HepG2 (cell line): ENCODE data around the gene CARMIL3. TPM values are rescaled to one million over a fixed set of nuclear protein-coding genes. Genes with fewer than 3 reads are reported as not detected.

Source experiments
- ADNP ChIP-seq: sonication (generic); formaldehyde crosslinking; IDR thresholded peaks from 2 replicates; pipeline ENCODE4 v1.4.0; 2020; ENCODE audit warnings: missing genetic modification reagents
- ARNT2 ChIP-seq: sonication (generic); formaldehyde crosslinking; IDR thresholded peaks from 2 replicates; pipeline ENCODE4 v1.8.0; 2022; ENCODE audit warnings: mild to moderate bottlenecking, low read depth, missing genetic modification reagents, moderate library complexity
- ASH2L ChIP-seq: fragments of 300-600, 200-600 bp; sonication (generic); IDR thresholded peaks from 2 replicates; pipeline ENCODE4 v1.7.0; 2017; ENCODE audit warnings: low read depth, mild to moderate bottlenecking, moderate library complexity, mixed read lengths, low read length; ENCODE audit not compliant: insufficient read length
- E2F2 ChIP-seq: sonication (generic); formaldehyde crosslinking; IDR thresholded peaks from 2 replicates; pipeline ENCODE4 v1.4.0; 2020; ENCODE audit warnings: missing genetic modification reagents, borderline replicate concordance
- EHMT2 ChIP-seq: fragments of 200-600 bp; sonication (generic); IDR thresholded peaks from 2 replicates; pipeline ENCODE4 v1.7.0; 2017; ENCODE audit warnings: antibody characterized with exemption, low read depth, low read length, borderline replicate concordance
- ELF4 ChIP-seq: sonication (generic); formaldehyde crosslinking; IDR thresholded peaks from 2 replicates; pipeline ENCODE4 v1.5.0; 2020; ENCODE audit warnings: missing genetic modification reagents, mild to moderate bottlenecking, moderate library complexity, borderline replicate concordance
- GABPA ChIP-seq, 2 experiments: IDR thresholded peaks; 2 replicates each; pipeline ENCODE4 v1.6.1; 2011 to 2016; ENCODE audit warnings: low read depth in 2 of 2, low read length in 1 of 2, missing biosample characterization in 1 of 2, missing genetic modification characterization in 1 of 2
- HOXA3 ChIP-seq: sonication (generic); formaldehyde crosslinking; IDR thresholded peaks from 2 replicates; pipeline ENCODE4 v1.5.0; 2020; ENCODE audit warnings: missing genetic modification reagents
- HOXA7 ChIP-seq: sonication (generic); formaldehyde crosslinking; IDR thresholded peaks from 2 replicates; pipeline ENCODE4 v1.8.1; 2022; ENCODE audit warnings: mild to moderate bottlenecking, missing genetic modification reagents, moderate library complexity
- JDP2 ChIP-seq: sonication (generic); formaldehyde crosslinking; IDR thresholded peaks from 2 replicates; pipeline ENCODE4 v1.8.1; 2022; ENCODE audit warnings: missing genetic modification reagents, borderline replicate concordance
- JUN ChIP-seq: sonication (generic); formaldehyde crosslinking; IDR thresholded peaks from 2 replicates; pipeline ENCODE4 v1.4.0; 2020; ENCODE audit warnings: mild to moderate bottlenecking, missing genetic modification reagents
- KDM5B ChIP-seq: sonication (generic); formaldehyde crosslinking; IDR thresholded peaks from 2 replicates; pipeline ENCODE4 v1.4.0; 2020; ENCODE audit warnings: missing genetic modification reagents, mild to moderate bottlenecking, borderline replicate concordance
- MIXL1 ChIP-seq: IDR thresholded peaks from 2 replicates; pipeline ENCODE4 v1.6.1; 2016
- MLLT10 ChIP-seq: sonication (generic); formaldehyde crosslinking; IDR thresholded peaks from 2 replicates; pipeline ENCODE4 v1.4.0; 2020; ENCODE audit warnings: missing genetic modification reagents
- MXD4 ChIP-seq: IDR thresholded peaks from 2 replicates; pipeline ENCODE4 v1.6.1; 2016; ENCODE audit warnings: mild to moderate bottlenecking, missing biosample characterization, missing genetic modification reagents
- PITX1 ChIP-seq: sonication (generic); formaldehyde crosslinking; IDR thresholded peaks from 2 replicates; pipeline ENCODE4 v1.5.1; 2020; ENCODE audit warnings: mild to moderate bottlenecking, missing genetic modification reagents
- RARA ChIP-seq: IDR thresholded peaks from 2 replicates; pipeline ENCODE4 v1.6.1; 2016; ENCODE audit warnings: missing genetic modification reagents, missing compliant biosample characterization
- TCF12 ChIP-seq, 2 experiments: fragments of 450-650 bp in 1 of 2; sonication (generic) in 1 of 2; formaldehyde crosslinking in 1 of 2; IDR thresholded peaks; 2 replicates each; pipeline versions ENCODE4 v1.6.1 to v1.8.0; 2017 to 2022; ENCODE audit warnings: antibody characterized with exemption in 1 of 2, mild to moderate bottlenecking in 1 of 2, missing genetic modification reagents in 1 of 2, moderate library complexity in 1 of 2
- THYN1 ChIP-seq: sonication (generic); formaldehyde crosslinking; IDR thresholded peaks from 2 replicates; pipeline ENCODE4 v1.8.1; 2023; ENCODE audit warnings: low read depth, mild to moderate bottlenecking, moderate library complexity, missing genetic modification reagents, borderline replicate concordance
- ZEB1 ChIP-seq: IDR thresholded peaks from 2 replicates; pipeline ENCODE4 v1.6.1; 2012; ENCODE audit warnings: mild to moderate bottlenecking, low read depth, inconsistent platforms; ENCODE audit not compliant: insufficient replicate concordance
- ZFP37 ChIP-seq: sonication (generic); formaldehyde crosslinking; IDR thresholded peaks from 2 replicates; pipeline ENCODE4 v1.4.0; 2020; ENCODE audit warnings: missing genetic modification reagents, borderline replicate concordance
- ZNF335 ChIP-seq: sonication (generic); formaldehyde crosslinking; IDR thresholded peaks from 2 replicates; pipeline ENCODE4 v1.4.0; 2020; ENCODE audit warnings: missing genetic modification reagents
- ZNF468 ChIP-seq: sonication (generic); formaldehyde crosslinking; IDR thresholded peaks from 2 replicates; pipeline ENCODE4 v1.8.0; 2022; ENCODE audit warnings: mild to moderate bottlenecking, moderate library complexity, missing genetic modification reagents
- ZNF577 ChIP-seq: sonication (generic); formaldehyde crosslinking; IDR thresholded peaks from 2 replicates; pipeline ENCODE4 v1.4.0; 2020; ENCODE audit warnings: mild to moderate bottlenecking, low read depth, missing genetic modification reagents, borderline replicate concordance
- polyA plus RNA-seq, 8 experiments: library from polyadenylated mRNA; depleted of rRNA in 3 of 8; stranded (reverse) in 7 of 8; unstranded in 1 of 8; fragments of >200 nt; fragmentation: Illumina TruSeq in 4 of 8; extraction: Trizol in 4 of 8; gene quantifications; 2 replicates each; pipeline versions ENCODE4 v1.2.1 to v1.2.3, GENCODE V29; 2011 to 2016; ENCODE audit warnings: low read depth in 4 of 8, missing spikeins in 1 of 8, mixed read lengths in 1 of 8; ENCODE audit not compliant: insufficient read depth in 1 of 8
- total RNA-seq, 5 experiments: library from RNA; depleted of rRNA; stranded (reverse); fragments of >200 nt; fragmentation: Illumina TruSeq; extraction: Trizol; gene quantifications; 2 replicates each; pipeline ENCODE4 v1.2.3, GENCODE V29; 2016; ENCODE audit warnings: low read depth in 1 of 5
- TF ChIP-seq, protein P1 (sequence below): sonication (generic); formaldehyde crosslinking; IDR thresholded peaks from 2 replicates; pipeline ENCODE4 v1.5.1; 2020; ENCODE audit warnings: mild to moderate bottlenecking, missing genetic modification reagents, borderline replicate concordance
- TF ChIP-seq, protein P2 (sequence below): sonication (generic); formaldehyde crosslinking; IDR thresholded peaks from 2 replicates; pipeline ENCODE4 v1.5.0; 2020; ENCODE audit warnings: missing genetic modification reagents

Gene CARMIL3
- total and polyA plus RNA-seq, 2 of the 13 experiments (the other 11 are each of a cell fraction or from before 2014, with no cell fraction given) = 0.27 to 0.55 TPM

GRCh38 chr14:24058260-24058950, 6.6 kb downstream of the CARMIL3 start (continued):
- TF ChIP-seq ZNF577 (CRISPR knock-in tag) (no peak), ZEB1 (no peak), JUN (CRISPR knock-in tag) (no peak), MLLT10 (no peak), EHMT2 (no peak), ARNT2 (CRISPR knock-in tag) (no peak), GABPA (IDR thresholded peaks at IDR 0.05; ENCODE audit: low read depth, low read length) (no peak), GABPA (CRISPR knock-in tag; IDR thresholded peaks at IDR 0.05; ENCODE audit: low read depth) (0 out of 2 replicates have a peak, but pooled peaks have one; percentile 26), E2F2 (no peak), MXD4 (CRISPR knock-in tag) (peak; percentile 57; the same call in 1 of the 2 replicates), ASH2L (no peak), TCF12 (IDR thresholded peaks at IDR 0.05) (no peak), TCF12 (CRISPR knock-in tag; IDR thresholded peaks at IDR 0.05) (no peak), RARA (CRISPR knock-in tag) (peak; percentile 53; the same call in 1 of the 2 replicates), ZFP37 (CRISPR knock-in tag) (no peak), HOXA7 (no peak), ADNP (CRISPR knock-in tag) (no peak), JDP2 (CRISPR knock-in tag) (no peak), THYN1 (no peak), ZNF468 (CRISPR knock-in tag) (no peak), ELF4 (no peak), KDM5B (CRISPR knock-in tag) (no peak), PITX1 (CRISPR knock-in tag) (peak; percentile 59; the same call in 1 of the 2 replicates), MIXL1 (CRISPR knock-in tag) (peak; percentile 83), HOXA3 (CRISPR knock-in tag) (no peak; the same call in 1 of the 2 replicates), ZNF335 (CRISPR knock-in tag) (peak; percentile 90)
- TF ChIP-seq, protein P1, sequence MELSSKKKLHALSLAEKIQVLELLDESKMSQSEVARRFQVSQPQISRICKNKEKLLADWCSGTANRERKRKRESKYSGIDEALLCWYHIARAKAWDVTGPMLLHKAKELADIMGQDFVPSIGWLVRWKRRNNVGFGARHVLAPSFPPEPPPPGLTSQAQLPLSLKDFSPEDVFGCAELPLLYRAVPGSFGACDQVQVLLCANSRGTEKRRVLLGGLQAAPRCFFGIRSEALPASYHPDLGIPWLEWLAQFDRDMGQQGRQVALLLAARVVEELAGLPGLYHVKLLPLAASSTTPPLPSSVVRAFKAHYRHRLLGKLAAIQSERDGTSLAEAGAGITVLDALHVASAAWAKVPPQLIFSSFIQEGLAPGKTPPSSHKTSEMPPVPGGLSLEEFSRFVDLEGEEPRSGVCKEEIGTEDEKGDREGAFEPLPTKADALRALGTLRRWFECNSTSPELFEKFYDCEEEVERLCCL = no peak
- TF ChIP-seq, protein P2, sequence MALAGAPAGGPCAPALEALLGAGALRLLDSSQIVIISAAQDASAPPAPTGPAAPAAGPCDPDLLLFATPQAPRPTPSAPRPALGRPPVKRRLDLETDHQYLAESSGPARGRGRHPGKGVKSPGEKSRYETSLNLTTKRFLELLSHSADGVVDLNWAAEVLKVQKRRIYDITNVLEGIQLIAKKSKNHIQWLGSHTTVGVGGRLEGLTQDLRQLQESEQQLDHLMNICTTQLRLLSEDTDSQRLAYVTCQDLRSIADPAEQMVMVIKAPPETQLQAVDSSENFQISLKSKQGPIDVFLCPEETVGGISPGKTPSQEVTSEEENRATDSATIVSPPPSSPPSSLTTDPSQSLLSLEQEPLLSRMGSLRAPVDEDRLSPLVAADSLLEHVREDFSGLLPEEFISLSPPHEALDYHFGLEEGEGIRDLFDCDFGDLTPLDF (CRISPR knock-in tag) = no peak
